GM19438 (cell line): ENCODE data around the gene DMWD.

Experiments used
- ATAC-seq: cut with Tn5 transposase; IDR thresholded peaks from one replicate; pipeline ENCODE4 v1.9.1; 2021; ENCODE audit warnings: low read depth; ENCODE audit not compliant: unreplicated experiment

DMWD gene

GRCh38 chr19:45772130-45772840, 20.4 kb downstream of the DMWD start:
- no peak for ATAC-seq

DNA sequence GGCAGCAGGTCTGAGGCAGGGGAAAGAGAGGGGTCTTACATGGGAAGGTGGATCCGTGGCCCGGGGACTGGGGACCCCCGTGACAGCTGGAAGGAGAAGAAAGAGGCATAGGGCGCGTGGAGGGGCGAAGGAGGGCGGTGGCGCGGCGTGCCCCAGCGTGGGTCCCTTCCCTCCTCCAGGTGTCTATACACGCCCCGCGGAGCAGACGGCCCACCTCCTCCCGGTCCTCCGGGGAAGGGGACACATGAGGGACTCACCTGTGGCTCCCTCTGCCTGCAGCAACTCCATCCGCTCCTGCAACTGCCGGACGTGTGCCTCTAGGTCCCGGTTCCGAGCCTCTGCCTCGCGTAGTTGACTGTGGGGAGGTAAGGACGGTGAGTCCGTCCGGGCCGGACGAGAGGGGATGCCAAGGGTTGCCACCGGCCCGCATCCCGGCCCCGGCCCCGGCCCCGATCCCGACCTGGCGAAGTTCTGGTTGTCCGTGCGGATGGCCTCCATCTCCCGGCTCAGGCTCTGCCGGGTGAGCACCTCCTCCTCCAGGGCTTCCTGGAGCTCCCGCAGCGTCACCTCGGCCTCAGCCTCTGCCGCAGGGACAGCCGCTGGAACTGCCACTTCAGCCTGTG, 21.2 kb downstream of the DMWD start:
- ATAC-seq: no peak

GRCh38 chr19:45770192-45771101, 22.2 kb downstream of the DMWD start:
- ATAC-seq: peak; percentile 55

GRCh38 chr19:45769821-45770191, 22.8 kb downstream of the DMWD start:
- no peak for ATAC-seq

GRCh38 chr19:45768984-45769782, 23.5 kb downstream of the DMWD start, which contains the start of gene SIX5:
Gene SIX5, minus strand, starts transcription at chr19:45769252. Its CDS starts 408 bp downstream, at chr19:45768844.
- ATAC-seq: peak; percentile 42

GRCh38 chr19:45768655-45768983, 24.0 kb downstream of the DMWD start:
- ATAC-seq: no peak

DNA sequence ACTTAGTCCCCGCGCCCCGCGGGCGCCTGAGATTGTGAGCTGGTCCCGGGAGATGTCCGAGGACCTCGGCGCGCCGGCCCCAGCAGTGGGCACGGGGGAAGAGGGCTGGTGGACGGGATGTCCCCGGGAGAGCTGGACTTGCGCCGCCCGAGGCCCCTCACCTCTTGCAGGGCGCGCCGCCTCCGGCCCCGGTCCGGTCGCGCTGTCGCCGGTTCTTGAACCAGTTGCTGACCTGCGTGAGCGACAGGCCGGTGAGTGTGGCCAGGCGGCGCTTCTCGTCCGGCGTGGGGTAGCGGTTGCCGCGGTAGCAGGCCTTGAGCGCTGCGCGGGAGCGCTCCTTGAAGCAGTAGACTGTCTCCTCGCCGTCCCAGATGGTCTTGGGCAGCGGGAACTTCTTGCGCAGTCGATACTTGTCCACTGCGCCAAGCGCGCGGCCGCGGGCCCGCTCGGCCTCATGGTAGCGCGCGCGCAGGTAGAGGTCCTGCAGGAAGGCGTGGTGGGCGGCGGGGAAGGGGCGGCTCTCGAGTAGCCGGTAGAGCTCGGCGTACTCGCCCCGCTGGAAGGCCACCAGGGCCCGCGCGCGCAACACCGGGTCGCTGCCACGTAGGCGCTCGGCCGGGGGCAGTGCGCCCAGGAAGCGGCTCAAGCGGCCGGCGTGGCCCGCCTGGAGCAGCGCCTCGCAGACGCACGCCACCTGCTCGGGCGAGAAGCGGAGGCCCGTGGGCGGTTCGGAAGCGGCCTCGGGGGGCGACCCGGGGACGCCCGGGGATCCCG, 24.6 kb downstream of the DMWD start:
- ATAC-seq: no peak

DNA sequence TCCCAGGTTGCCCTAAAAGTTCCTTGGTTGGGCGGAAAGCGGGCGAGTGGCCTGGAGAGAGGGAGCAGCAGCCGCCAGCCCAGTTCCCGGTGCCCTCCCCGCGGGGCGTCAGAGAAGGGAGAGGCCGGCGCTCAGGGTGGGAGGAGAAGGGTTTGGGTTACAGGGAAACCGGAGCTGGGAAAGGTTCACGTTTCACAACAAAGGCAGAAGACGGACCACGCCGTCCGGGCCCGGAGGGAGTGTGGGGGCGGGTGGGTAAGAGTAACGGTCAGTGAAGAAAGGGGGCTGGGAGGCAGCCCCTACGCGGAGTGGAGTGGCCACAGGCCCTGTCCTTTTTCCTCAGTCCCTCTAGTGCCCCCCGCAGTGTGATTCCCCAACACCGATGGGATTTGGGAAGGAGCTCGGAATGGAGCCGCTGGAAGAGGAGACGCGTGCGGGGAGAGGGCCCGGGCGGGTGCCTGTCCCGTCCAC, 25.2 kb downstream of the DMWD start:
- no peak for ATAC-seq

DNA sequence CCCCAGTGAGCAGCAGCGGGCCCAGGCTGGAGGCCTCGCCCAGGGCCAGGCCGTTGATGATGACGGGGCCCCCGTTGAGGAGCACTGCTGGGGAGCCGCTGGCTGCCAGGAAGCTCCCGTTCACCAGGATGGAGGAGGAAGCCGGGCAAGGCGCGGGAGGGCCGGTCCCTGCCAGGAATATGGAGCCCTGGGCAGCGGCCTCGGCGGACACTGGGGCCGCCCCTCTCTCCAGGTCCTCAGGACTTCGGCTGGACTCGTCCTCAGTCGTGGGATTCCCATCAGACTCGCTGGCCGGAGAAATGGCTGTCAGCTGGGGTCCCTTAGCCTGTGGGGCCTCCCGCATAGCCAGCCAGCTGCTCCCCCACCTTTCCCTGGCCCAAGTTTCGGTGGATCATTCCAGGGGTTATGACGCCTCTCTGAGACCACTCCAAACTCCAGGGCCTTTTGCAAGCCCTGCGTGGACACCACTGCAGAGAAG, 25.7 kb downstream of the DMWD start:
- no peak for ATAC-seq

DNA sequence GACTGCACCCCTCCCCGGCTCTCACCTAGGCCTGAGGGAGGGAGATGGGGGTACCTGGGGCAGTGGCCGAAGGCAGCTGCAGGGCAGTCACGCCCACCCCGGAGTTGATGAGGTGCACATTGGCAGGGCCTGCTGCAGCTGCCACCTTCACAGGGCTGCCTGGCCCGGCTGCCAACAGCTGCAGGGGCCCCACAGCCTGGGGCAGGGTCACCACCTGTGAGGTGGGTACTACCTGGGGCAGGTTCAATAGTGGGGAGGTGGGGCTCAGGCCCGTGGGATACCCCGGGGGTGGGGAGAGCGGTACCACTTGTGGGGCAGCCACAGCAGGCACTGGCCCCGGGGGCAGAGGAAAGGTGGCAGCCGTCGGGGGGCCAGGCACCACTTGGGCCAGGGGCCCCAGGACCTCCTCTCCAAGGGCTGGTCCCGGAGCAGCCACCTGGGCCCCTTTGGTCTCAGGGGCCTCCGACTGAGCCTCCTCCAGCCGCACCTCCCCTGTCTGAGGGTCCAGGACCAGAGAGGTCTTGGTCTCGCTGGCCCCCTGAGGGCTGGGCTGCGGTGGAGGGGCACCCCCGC, 26.3 kb downstream of the DMWD start:
- ATAC-seq: no peak

- ATAC-seq: no peak
Measured at GRCh38 chr19:45765702-45766295, 26.8 kb downstream of the DMWD start.

- no peak for ATAC-seq
Measured at GRCh38 chr19:45764945-45765701, 27.5 kb downstream of the DMWD start.

DNA sequence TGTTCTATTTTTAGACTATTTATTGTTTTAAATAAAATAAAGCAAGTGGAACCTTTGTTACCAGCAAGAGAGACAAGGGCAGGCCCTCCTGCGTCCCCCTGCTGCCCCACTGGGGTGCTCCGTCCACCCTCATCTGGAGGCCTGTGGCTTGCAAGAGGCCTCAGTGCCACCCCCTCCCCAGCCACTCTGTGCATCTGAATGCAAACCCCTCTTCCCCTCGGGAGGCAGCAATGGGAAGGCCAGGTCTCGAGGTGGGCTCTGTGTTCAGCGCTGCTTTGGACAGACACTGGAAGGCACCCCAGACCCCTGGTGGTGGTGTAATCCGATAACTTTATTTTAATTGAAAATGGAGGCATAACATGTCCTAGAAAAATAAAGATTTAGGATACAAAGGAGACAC, 28.2 kb downstream of the DMWD start:
- no peak for ATAC-seq

DNA sequence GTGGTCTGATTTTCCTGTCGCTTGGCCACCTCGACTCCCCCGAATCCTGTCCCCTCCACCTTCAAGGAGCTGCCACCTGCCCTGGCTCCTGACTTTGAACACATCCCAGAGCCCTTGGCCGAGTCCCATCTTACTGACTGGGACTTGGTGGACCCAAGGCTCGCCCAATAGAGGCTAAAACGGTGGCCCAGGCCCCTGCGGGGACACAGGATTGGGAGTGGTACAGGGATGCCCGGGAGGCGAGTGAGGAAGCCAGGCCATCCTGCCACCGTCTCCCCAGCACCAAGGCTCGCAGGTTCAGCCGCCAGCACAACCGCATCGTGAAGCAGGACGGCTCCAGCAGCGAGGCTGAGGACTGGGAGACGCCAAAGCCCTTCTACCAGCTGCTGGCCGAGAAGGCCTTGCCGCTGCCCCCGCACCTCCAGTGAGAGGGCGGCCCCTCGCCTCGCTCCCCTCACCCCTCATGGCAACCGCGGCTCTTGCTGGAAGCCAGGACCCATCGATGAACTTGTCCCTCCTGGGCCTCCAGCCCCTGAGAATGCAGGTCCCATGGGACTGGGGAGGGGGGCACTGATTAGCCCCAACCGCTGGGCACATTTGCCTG, 28.9 kb downstream of the DMWD start:
- no peak for ATAC-seq

DNA sequence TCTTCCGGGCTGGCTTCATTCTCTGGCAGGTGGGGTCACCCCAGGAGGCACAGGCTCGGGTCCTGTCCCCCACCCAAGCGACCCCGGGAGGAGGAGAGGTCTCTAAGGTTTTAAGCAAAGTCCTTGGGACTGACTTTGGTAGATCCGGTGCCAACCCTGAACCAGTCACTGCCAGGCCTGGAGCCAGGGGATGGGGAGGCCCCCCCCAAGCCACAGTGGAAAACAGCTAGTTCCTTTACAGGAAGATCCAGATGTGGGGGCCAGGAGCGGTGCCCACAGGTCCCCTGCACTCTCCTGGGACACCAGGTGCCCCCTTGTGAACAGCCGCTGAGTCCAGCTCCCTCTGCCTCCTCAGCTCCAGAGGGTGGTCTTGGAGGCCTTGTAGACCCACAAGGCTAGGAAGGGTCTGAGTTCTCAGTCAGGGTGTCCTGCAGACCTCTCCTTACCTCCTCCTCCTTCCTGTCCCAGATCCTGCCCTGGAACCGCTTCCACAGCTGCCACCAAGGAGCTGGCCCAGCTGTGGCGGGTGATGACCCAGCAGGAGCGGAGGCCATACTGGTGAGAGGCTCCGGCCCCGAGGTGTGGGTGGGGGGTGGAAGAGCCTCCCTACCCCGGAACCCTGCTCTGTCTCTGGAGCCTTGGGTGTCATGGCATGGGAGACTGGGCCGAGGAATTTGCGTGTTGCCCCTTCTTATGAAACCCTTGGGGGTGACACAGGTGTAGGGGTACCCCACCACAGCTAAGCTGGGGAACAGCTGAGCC, 29.6 kb downstream of the DMWD start:
- no peak for ATAC-seq

GRCh38 chr19:45761714-45762113, 30.9 kb downstream of the DMWD start:
- ATAC-seq: no peak

- no peak for ATAC-seq
Measured at GRCh38 chr19:45758921-45759320, 33.7 kb downstream of the DMWD start.
